AG20443 (cell line): ENCODE data around the gene SRP54.
"Not testable (repeated sequence)": the region's sequence is repeated elsewhere in the genome, so short reads cannot be mapped to it uniquely, and the experiment has no call there.

ENCODE experiments used
- DNase-seq: peaks from one replicate; pipeline ENCODE4 v3.0.0; 2012; ENCODE audit warnings: low spot score, mixed read lengths

The SRP54 gene

DNA sequence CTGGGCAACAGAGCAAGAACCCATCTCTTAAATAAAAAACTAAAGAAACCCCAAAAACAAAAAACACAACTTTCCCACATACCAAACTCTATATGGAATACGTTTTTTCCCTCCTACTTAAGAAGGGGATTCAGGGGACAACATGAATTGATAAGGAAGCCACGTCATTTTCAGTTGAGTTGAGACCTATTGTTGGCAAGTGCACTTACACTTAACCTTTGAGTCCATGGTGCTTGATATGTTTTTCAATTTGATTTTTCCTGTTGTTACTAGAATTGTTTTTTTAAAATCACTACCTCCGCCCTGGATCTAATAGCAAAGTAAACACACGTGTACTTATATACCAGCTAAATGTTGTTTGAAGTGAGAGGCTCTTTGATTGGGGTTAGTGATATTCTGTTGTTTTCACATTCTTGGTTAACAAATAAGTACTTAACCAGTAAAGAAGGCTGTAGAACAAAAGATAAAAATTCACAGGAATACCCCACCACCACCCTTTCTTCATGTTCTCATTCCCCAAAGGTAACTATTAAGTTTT is 65.3 kb downstream of the SRP54 start:
- DNase-seq = no peak

DNA sequence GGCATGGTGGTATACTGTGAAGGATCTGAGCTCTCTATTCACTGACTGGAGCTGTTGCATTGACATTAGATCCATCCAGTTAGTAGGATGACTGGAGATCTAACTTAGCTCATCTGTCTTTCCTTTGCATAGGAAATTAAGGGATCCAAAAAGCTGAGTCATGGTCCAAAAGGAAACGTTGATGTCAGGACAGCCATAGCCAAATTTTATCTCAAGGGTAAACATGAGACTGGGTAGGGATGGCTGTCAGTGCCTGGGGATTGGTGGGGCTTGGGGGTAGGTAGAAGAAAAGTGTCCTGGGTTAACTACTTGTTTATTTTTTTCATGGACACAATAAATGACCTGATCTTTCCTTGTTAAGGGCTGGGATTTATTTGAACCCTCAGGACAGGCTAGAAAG is 67.9 kb downstream of the SRP54 start:
- DNase-seq = peak; percentile 66

DNA sequence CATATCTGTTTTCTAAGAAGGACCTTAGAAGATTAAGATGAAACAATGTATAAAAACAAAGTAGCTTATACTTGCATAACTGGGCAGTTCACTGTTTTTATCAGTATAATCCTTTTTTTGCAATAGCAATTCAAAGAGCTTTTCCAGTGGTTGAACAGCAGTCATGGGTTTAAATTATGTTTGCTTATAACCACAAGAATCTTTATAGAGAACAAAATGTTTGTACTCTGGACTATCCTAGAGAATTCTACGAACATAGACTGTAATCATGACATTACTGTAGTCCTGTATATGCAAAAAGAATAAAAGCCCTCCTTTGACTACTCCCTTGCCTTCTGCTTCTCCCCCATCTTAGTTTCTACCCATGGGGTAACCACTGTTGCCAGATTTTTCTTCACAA is 69.0 kb downstream of the SRP54 start:
- no peak for DNase-seq

DNA sequence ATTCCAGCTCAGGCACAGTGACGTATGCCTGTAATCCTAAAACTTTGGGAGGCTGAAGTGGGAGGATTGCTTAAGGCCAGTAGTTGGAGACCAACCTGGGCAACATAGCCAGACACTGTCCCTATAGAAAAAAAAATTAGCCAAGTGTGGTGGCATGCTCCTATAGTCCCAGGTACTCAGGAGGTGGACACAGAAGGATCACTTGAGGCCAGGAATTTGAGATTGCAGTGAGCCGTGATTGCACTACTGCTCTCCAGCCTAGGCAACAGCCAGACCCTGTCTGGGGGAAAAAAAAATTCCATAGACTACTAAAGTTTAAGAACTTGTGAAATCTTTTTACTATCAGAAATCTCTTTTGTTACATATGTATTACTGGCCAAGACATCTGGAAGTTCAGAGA is 69.8 kb downstream of the SRP54 start:
- no peak for DNase-seq

DNA sequence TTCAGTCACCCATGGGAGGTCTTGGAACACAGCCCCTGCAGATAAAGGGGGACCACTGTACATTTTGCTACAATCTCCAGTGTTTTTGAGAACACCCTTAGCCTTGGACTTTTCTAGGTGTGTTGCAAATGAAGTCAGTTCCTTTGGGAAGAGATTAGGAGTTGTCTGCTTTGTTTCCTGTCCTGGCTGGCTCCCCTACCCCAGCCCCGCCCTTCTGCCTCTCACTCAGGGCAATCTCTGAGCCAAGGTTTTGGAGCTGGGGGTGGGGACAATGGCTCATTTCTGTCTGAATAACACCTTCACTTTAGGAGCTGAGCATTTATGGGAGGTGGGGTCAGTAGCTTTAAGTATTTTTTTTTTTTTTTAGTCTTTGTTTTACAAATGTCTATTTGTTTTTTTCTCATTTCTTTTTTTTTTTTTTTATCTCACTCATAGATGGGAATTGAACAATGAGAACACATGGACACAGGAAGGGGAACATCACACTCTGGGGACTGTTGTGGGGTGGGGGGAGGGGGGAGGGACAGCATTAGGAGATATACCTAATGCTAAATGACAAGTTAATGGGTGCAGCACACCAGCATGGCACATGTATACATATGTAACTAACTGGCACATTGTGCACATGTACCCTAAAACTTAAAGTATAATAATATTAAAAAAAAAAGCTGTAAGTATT is 78.5 kb downstream of the SRP54 start:
- peak; percentile 42 for DNase-seq

DNA sequence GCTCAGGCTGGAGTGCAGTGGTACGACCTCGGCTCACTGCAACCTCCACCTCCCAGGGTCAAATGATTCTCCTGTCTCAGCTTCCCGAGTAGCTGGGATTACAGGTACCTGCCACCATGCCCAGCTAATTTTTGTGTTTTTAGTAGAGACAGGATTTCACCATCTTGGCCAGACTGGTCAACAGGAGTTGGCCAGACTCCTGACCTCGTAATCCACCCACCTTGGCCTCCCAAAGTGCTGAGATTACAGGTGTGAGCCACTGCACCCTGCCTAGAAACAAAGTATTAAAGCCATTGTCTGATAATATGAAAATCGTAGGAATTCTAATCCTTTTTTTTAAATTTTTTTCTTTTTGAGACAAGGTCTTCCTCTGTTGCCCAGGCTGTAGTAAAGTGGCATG is 82.9 kb downstream of the SRP54 start:
- not testable (repeated sequence) for DNase-seq

DNA sequence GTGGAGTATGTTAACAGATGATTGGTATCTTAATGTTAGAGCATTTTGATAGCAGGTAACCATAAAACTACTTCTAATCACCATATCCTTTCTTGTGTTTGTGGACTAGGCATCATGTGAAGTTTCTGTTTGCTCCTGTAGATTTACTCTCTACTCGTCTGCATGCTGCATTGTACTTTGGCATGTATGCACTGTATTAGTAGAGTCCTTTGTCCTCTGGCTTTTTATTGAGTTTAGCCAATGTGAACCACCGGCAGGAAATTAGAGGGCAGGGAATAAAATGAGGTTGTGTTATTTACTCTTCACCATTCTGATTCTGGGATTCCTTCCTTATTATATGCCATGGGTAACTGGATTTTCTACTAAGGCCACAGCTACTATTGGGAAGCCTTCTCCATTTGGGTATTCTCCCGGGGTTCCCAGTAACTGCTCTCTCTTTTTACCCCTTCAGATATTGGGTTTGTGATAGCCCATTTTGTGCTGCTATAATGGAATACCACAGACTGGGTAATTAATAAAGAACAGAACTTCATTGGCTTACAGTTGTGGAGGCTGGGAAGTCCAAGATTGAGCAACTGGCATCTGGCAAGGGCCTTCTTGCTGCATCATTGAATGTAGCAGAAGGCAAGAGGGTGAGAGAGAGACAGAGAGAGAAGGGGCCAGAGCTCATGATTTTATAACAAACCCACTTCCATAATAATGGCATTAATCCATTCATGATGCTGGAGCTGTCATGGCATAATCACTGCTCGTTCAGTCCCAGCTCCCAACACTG is 85.6 kb downstream of the SRP54 start:
- DNase-seq = no peak

DNA sequence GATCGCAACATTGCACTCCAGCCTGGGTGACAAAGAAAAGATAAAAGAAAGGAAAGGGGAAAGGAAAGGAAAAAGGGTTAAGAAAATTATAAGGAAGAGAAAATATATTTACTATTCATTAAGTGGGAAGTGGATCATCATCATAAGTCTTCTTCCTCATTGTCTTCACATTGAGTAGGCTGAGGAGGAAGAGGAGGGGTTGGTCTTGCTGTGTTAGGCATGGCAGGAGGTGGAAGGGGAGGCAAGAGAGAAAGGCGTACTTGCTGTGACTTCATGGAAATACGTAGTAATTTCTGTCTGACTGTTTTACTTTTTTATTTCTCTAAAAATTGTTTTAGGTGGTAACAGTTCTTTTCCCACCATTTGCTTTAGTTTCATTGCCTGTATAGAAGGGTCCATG is 89.4 kb downstream of the SRP54 start:
- no peak for DNase-seq

DNA sequence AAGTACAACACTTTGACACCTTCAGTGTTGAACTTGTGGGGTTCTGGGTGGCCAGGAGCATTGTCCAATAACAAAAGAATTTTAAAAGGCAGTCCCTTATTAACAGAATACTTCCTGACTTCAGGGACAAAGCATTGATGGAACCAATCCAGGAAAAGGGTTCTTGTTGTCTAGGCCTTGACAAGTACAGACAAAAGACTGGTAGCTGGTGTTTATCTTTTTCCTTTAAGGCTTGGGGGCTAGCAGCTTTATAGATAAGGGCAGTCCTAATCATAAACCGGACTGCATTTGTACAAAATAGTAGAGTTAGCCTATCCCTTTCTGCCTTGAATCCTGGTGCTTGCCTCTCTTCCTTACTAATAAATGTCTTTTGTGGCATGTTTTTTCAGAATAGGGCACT is 90.7 kb downstream of the SRP54 start:
- no peak for DNase-seq

DNA sequence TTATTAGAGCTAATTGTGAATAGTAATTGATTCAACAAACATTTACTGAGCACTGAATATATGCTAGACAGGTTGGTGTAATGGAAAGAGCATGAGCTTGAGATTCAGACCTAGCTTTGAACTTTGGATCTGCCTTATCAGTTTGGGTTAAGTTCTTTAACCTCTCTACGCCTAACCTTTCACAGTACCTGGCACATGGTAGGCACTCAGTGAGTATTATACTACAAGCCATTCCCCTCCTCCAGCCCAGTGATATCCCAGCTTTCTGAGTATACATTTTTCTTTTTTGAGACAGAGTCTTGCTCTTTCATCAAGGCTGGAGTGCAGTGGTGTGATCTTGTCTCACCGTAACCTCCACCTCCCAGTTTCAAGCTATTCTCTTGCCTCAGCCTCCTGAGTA is 95.3 kb downstream of the SRP54 start:
- DNase-seq = no peak
